HG03432 (cell line): ENCODE results near the gene ZRANB3.
"Not testable (repeated sequence)": the region's sequence is repeated elsewhere in the genome, so short reads cannot be mapped to it uniquely, and the experiment has no call there.

Experiments used
- ATAC-seq: cut with Tn5 transposase; IDR thresholded peaks from one replicate; pipeline ENCODE4 v1.9.1; 2021; ENCODE audit warnings: mild to moderate bottlenecking, moderate library complexity; ENCODE audit not compliant: unreplicated experiment

Gene ZRANB3

GRCh38 chr2:135149251-135149650 lies 381.8 kb downstream of the ZRANB3 start:
- no peak for ATAC-seq

GRCh38 chr2:135144343-135144742 lies 386.7 kb downstream of the ZRANB3 start:
- no peak for ATAC-seq

GRCh38 chr2:135142323-135142722 lies 388.7 kb downstream of the ZRANB3 start:
- no peak for ATAC-seq

- no peak for ATAC-seq
Observed at GRCh38 chr2:135140606-135141005, 390.4 kb downstream of the ZRANB3 start.

- ATAC-seq, result no peak
Observed at GRCh38 chr2:135132314-135132713, 398.7 kb downstream of the ZRANB3 start.

GRCh38 chr2:135130751-135131150 lies 400.3 kb downstream of the ZRANB3 start:
- ATAC-seq, result no peak

GRCh38 chr2:135125940-135126339 lies 405.1 kb downstream of the ZRANB3 start:
- no peak for ATAC-seq

GRCh38 chr2:135124924-135125886 lies 405.8 kb downstream of the ZRANB3 start:
- no peak for ATAC-seq

GRCh38 chr2:135121658-135122039 lies 409.4 kb downstream of the ZRANB3 start:
- ATAC-seq, result not testable (repeated sequence)

GRCh38 chr2:135121016-135121657 lies 409.9 kb downstream of the ZRANB3 start:
- no peak for ATAC-seq

- ATAC-seq, result no peak
Observed at GRCh38 chr2:135119582-135119981, 411.4 kb downstream of the ZRANB3 start.

GRCh38 chr2:135113322-135113721 lies 417.7 kb downstream of the ZRANB3 start:
- ATAC-seq, result no peak

- not testable (repeated sequence) for ATAC-seq
Observed at GRCh38 chr2:135105513-135106316, 425.3 kb downstream of the ZRANB3 start.

GRCh38 chr2:135103843-135104242 lies 427.2 kb downstream of the ZRANB3 start:
- ATAC-seq, result no peak

- no peak for ATAC-seq
Observed at GRCh38 chr2:135099802-135100483, 431.1 kb downstream of the ZRANB3 start.

- ATAC-seq, result no peak
Observed at GRCh38 chr2:135097532-135098231, 433.3 kb downstream of the ZRANB3 start.

- no peak for ATAC-seq
Observed at GRCh38 chr2:135096665-135097446, 434.2 kb downstream of the ZRANB3 start.

GRCh38 chr2:135095591-135095990 lies 435.4 kb downstream of the ZRANB3 start:
- ATAC-seq, result no peak

GRCh38 chr2:135094508-135094907 lies 436.5 kb downstream of the ZRANB3 start:
- no peak for ATAC-seq
